Loucy (cell line): ENCODE measurements around the gene NCOA5.

Source experiments
- CTCF ChIP-seq: fragments of 200-600 bp; sonication (generic); conservative IDR thresholded peaks from 2 replicates; pipeline ENCODE4 v1.5.1; 2014; ENCODE audit warnings: mild to moderate bottlenecking, antibody characterized with exemption, low read length
- EZH2phosphoT487 ChIP-seq: fragments of 200-600 bp; IDR thresholded peaks from 2 replicates; pipeline ENCODE4 v1.6.1; 2018; ENCODE audit warnings: antibody characterized with exemption, mild to moderate bottlenecking, moderate library complexity, borderline replicate concordance

- no peak for TF ChIP-seq CTCF
- TF ChIP-seq EZH2phosphoT487 = no peak
Observed at GRCh38 chr20:46071573-46071972, 18.2 kb downstream of the NCOA5 start.
